Measurements from ENCODE around the gene GOLGB1. TPM values are rescaled to one million over a fixed set of nuclear protein-coding genes. Genes with fewer than 3 reads are reported as not detected.

The GOLGB1 gene
- polyA plus RNA-seq, 1 donor from 2014 or later, result 30.2 TPM

DNA sequence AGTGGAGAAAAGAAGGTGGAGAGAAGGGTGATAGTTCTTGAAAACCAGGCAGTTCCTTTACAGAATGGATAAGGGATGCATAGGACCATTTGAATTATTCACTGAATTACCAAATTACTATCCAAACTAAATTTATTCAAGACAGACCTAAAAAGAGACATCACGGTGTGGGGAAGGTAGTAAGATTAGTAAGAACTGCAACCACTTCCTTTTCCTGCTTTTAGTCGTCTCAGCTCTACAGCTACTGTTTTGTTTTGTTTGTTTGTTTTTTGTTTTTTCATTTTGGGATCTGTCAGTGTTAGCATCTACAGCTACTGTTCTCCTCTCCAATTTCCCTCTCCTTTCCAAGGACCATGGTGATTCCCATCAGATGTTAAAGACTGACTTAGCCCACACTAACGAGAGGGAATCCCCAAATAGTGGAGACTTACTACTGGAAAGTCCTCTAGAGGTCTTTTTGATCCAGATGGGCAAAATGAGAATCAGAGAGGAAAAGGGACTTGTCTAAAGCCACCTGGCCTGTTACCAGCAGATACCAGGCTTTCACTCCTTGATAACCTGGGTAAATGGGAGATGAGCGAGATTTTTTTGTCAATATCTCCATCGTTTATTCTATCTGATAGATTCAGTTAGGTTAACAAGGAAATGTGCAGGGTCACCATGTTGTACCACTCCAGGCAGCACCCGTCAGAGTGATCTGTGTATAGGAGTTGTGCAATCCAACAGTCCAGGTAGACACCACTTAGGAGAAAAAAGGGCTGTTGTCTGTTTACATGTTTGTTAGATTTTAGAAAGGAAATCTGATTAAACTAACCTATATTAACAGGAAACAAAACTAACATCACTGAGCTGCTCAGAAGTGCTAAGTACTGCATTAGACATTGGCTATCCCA lies 94.8 kb downstream of the GOLGB1 start:
- H2AFZ ChIP-seq (ENCODE audit: low read depth, low read length), result no peak overlapping the region
- H4K20me1 ChIP-seq (ENCODE audit: insufficient read depth), result no peaks in the 10 kb centered on the region
- H3F3A ChIP-seq (ENCODE audit: insufficient read depth, low read length, poor library complexity, severe bottlenecking), result no peaks in the 10 kb centered on the region
- H3K9me3 ChIP-seq (ENCODE audit: low read length), result no peaks in the 10 kb centered on the region
- no peaks in the 10 kb centered on the region for H3K36me3 ChIP-seq (ENCODE audit: insufficient read depth, low read length)
- no peaks in the 10 kb centered on the region for H3K79me2 ChIP-seq (replicated peaks; ENCODE audit: insufficient read depth, low read length)
- H3K9ac ChIP-seq (ENCODE audit: low read length), result no peak overlapping the region
- H3K9me2 ChIP-seq (ENCODE audit: insufficient read depth, low read length), result no peaks in the 10 kb centered on the region
- no peak overlapping the region for H3K4me3 ChIP-seq (ENCODE audit: low read length)
- TF ChIP-seq, protein P1, sequence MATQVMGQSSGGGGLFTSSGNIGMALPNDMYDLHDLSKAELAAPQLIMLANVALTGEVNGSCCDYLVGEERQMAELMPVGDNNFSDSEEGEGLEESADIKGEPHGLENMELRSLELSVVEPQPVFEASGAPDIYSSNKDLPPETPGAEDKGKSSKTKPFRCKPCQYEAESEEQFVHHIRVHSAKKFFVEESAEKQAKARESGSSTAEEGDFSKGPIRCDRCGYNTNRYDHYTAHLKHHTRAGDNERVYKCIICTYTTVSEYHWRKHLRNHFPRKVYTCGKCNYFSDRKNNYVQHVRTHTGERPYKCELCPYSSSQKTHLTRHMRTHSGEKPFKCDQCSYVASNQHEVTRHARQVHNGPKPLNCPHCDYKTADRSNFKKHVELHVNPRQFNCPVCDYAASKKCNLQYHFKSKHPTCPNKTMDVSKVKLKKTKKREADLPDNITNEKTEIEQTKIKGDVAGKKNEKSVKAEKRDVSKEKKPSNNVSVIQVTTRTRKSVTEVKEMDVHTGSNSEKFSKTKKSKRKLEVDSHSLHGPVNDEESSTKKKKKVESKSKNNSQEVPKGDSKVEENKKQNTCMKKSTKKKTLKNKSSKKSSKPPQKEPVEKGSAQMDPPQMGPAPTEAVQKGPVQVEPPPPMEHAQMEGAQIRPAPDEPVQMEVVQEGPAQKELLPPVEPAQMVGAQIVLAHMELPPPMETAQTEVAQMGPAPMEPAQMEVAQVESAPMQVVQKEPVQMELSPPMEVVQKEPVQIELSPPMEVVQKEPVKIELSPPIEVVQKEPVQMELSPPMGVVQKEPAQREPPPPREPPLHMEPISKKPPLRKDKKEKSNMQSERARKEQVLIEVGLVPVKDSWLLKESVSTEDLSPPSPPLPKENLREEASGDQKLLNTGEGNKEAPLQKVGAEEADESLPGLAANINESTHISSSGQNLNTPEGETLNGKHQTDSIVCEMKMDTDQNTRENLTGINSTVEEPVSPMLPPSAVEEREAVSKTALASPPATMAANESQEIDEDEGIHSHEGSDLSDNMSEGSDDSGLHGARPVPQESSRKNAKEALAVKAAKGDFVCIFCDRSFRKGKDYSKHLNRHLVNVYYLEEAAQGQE (IDR thresholded peaks at IDR 0.05; ENCODE audit: borderline replicate concordance), result no peak
- TF ChIP-seq MXI1 (conservative IDR thresholded peaks at IDR 0.05; ENCODE audit: poor library complexity, severe bottlenecking), result no peak
- no peak for TF ChIP-seq TAF1 (IDR thresholded peaks at IDR 0.05; ENCODE audit: low read depth)
- TF ChIP-seq EP300 (conservative IDR thresholded peaks at IDR 0.05; ENCODE audit: poor library complexity, severe bottlenecking), result no peak
- no peak for TF ChIP-seq POLR2AphosphoS5 (IDR thresholded peaks at IDR 0.05)
- no peak for TF ChIP-seq RAD21 (conservative IDR thresholded peaks at IDR 0.05)
- TF ChIP-seq, protein P2, sequence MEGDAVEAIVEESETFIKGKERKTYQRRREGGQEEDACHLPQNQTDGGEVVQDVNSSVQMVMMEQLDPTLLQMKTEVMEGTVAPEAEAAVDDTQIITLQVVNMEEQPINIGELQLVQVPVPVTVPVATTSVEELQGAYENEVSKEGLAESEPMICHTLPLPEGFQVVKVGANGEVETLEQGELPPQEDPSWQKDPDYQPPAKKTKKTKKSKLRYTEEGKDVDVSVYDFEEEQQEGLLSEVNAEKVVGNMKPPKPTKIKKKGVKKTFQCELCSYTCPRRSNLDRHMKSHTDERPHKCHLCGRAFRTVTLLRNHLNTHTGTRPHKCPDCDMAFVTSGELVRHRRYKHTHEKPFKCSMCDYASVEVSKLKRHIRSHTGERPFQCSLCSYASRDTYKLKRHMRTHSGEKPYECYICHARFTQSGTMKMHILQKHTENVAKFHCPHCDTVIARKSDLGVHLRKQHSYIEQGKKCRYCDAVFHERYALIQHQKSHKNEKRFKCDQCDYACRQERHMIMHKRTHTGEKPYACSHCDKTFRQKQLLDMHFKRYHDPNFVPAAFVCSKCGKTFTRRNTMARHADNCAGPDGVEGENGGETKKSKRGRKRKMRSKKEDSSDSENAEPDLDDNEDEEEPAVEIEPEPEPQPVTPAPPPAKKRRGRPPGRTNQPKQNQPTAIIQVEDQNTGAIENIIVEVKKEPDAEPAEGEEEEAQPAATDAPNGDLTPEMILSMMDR (IDR thresholded peaks at IDR 0.05; ENCODE audit: poor library complexity, severe bottlenecking), result no peak
- TF ChIP-seq EZH2 (IDR thresholded peaks at IDR 0.05; ENCODE audit: borderline replicate concordance, insufficient read depth, low read length, poor library complexity, severe bottlenecking), result no peak
- no peak for TF ChIP-seq SMC3 (conservative IDR thresholded peaks at IDR 0.05; ENCODE audit: poor library complexity)
- H3K27me3 ChIP-seq (ENCODE audit: insufficient read depth, low read depth, low read length), result no peaks in the 10 kb centered on the region
- no peak overlapping the region for H3K4me2 ChIP-seq (ENCODE audit: low read length)
- no peak overlapping the region for H3K27ac ChIP-seq (ENCODE audit: low read length)

DNA sequence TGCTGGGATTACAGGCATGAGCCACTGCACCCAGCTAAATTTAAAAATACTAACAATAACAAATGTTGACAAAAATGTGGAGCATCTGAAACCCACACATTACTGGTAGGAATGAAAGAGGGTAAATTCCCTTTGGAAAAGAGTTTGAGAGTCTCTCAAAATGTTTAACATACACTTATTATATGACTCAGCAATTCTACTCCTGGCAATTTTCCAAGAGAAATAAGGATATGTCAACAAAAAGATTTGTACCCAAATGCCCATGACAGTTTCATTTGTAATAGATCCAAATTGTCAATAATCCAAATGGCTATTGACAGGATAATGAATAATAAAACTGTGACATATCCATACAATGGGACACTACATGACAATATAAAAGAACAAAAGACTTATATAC lies 97.9 kb downstream of the GOLGB1 start:
- Histone ChIP-seq H3F3A (ENCODE audit: insufficient read depth, low read length, poor library complexity, severe bottlenecking) (no peaks in the 10 kb centered on the region), H3K4me2 (ENCODE audit: low read length) (no peak overlapping the region), H3K27me3 (ENCODE audit: insufficient read depth, low read depth, low read length) (no peaks in the 10 kb centered on the region), H3K36me3 (ENCODE audit: insufficient read depth, low read length) (no peaks in the 10 kb centered on the region), H3K79me2 (replicated peaks; ENCODE audit: insufficient read depth, low read length) (no peaks in the 10 kb centered on the region), H2AFZ (ENCODE audit: low read depth, low read length) (no peak overlapping the region), H3K9me2 (ENCODE audit: insufficient read depth, low read length) (no peaks in the 10 kb centered on the region), H3K4me3 (ENCODE audit: low read length) (no peak overlapping the region), H3K9ac (ENCODE audit: low read length) (no peak overlapping the region), H3K9me3 (ENCODE audit: low read length) (no peaks in the 10 kb centered on the region), H3K27ac (ENCODE audit: low read length) (no peak overlapping the region), H4K20me1 (ENCODE audit: insufficient read depth) (no peaks in the 10 kb centered on the region)
- TF ChIP-seq SMC3 (conservative IDR thresholded peaks at IDR 0.05; ENCODE audit: poor library complexity) (no peak), POLR2AphosphoS5 (IDR thresholded peaks at IDR 0.05) (no peak), TAF1 (IDR thresholded peaks at IDR 0.05; ENCODE audit: low read depth) (no peak), EZH2 (IDR thresholded peaks at IDR 0.05; ENCODE audit: borderline replicate concordance, insufficient read depth, low read length, poor library complexity, severe bottlenecking) (no peak), RAD21 (conservative IDR thresholded peaks at IDR 0.05) (no peak), EP300 (conservative IDR thresholded peaks at IDR 0.05; ENCODE audit: poor library complexity, severe bottlenecking) (no peak), MXI1 (conservative IDR thresholded peaks at IDR 0.05; ENCODE audit: poor library complexity, severe bottlenecking) (no peak)
- TF ChIP-seq, protein P2 (IDR thresholded peaks at IDR 0.05; ENCODE audit: poor library complexity, severe bottlenecking), result no peak
- TF ChIP-seq, protein P1 (IDR thresholded peaks at IDR 0.05; ENCODE audit: borderline replicate concordance), result no peak
